Panc1 (cell line): Measurements from ENCODE around the gene GRK1.

Experiments used
- CTCF ChIP-seq: fragments of 450-650 bp; IDR thresholded peaks from 2 replicates; pipeline ENCODE4 v1.5.1; 2017; ENCODE audit warnings: mild to moderate bottlenecking
- POLR2AphosphoS5 ChIP-seq: IDR thresholded peaks from 2 replicates; pipeline ENCODE4 v1.6.1; 2012; ENCODE audit warnings: mild to moderate bottlenecking, low read depth, low read length, moderate library complexity
- REST ChIP-seq, 2 experiments: IDR thresholded peaks; 2 replicates each; pipeline ENCODE4 v1.6.1; 2011 to 2012; ENCODE audit warnings: low read depth in 2 of 2, control low read depth in 1 of 2, low read length in 1 of 2, mild to moderate bottlenecking in 1 of 2, moderate library complexity in 1 of 2; ENCODE audit not compliant: insufficient read depth in 1 of 2

GRCh38 chr13:113663934-113664333, 3.1 kb upstream of the GRK1 start:
- TF ChIP-seq CTCF (no peak), POLR2AphosphoS5 (no peak), REST (IDR thresholded peaks at IDR 0.05; ENCODE audit: insufficient read depth in 1 of 2, low read depth in 2 of 2, low read length in 1 of 2) (no peak)
